HG02885 (cell line): Measurements from ENCODE around the gene DPYD.
A peak's percentile ranks its signal among the peaks of the same experiment; 100 is the strongest.

ENCODE experiments used
- ATAC-seq: cut with Tn5 transposase; IDR thresholded peaks from one replicate; pipeline ENCODE4 v1.9.1; 2021; ENCODE audit warnings: mild to moderate bottlenecking; ENCODE audit not compliant: unreplicated experiment, poor library complexity

DPYD gene

GRCh38 chr1:97844552-97845089 is 76.2 kb downstream of the DPYD start:
- ATAC-seq = no peak

GRCh38 chr1:97841338-97841737 is 79.5 kb downstream of the DPYD start:
- no peak for ATAC-seq

- no peak for ATAC-seq
Observed at GRCh38 chr1:97837161-97837560, 83.7 kb downstream of the DPYD start.

GRCh38 chr1:97834899-97835298 is 85.9 kb downstream of the DPYD start:
- no peak for ATAC-seq

GRCh38 chr1:97833881-97834280 is 87.0 kb downstream of the DPYD start:
- ATAC-seq = no peak

GRCh38 chr1:97832481-97832880 is 88.4 kb downstream of the DPYD start:
- ATAC-seq = no peak

GRCh38 chr1:97827887-97828286 is 92.9 kb downstream of the DPYD start:
- ATAC-seq = peak; percentile 87

GRCh38 chr1:97826820-97827219 is 94.0 kb downstream of the DPYD start:
- no peak for ATAC-seq

- ATAC-seq = no peak
Observed at GRCh38 chr1:97824624-97825023, 96.2 kb downstream of the DPYD start.

GRCh38 chr1:97824200-97824599 is 96.6 kb downstream of the DPYD start:
- no peak for ATAC-seq

GRCh38 chr1:97820470-97821188 is 100.2 kb downstream of the DPYD start:
- peak; percentile 81 for ATAC-seq

- ATAC-seq = no peak
Observed at GRCh38 chr1:97816927-97817326, 103.9 kb downstream of the DPYD start.

- ATAC-seq = no peak
Observed at GRCh38 chr1:97814804-97815203, 106.0 kb downstream of the DPYD start.

GRCh38 chr1:97814121-97814520 is 106.7 kb downstream of the DPYD start:
- no peak for ATAC-seq

- no peak for ATAC-seq
Observed at GRCh38 chr1:97812076-97812475, 108.8 kb downstream of the DPYD start.

GRCh38 chr1:97806996-97807520 is 113.8 kb downstream of the DPYD start:
- no peak for ATAC-seq

- ATAC-seq = no peak
Observed at GRCh38 chr1:97806326-97806725, 114.5 kb downstream of the DPYD start.

GRCh38 chr1:97805093-97805492 is 115.7 kb downstream of the DPYD start:
- ATAC-seq = no peak

GRCh38 chr1:97803026-97803425 is 117.8 kb downstream of the DPYD start:
- ATAC-seq = no peak

GRCh38 chr1:97802011-97802410 is 118.8 kb downstream of the DPYD start:
- no peak for ATAC-seq

- no peak for ATAC-seq
Observed at GRCh38 chr1:97797403-97798183, 123.2 kb downstream of the DPYD start.
